WI38 (cell line): Measurements from ENCODE around the gene SZRD1.

ENCODE experiments used
- H3K4me3 ChIP-seq: 2 replicates; pipeline ENCODE4 v1.5.1; 2011; ENCODE audit warnings: low read depth, mild to moderate bottlenecking, control low read depth, low read length
- TF ChIP-seq, protein P1 (sequence below): IDR thresholded peaks from 2 replicates; pipeline ENCODE4 v1.5.1; 2012; ENCODE audit warnings: low read depth, mild to moderate bottlenecking, control low read depth, low read length

Gene SZRD1

DNA sequence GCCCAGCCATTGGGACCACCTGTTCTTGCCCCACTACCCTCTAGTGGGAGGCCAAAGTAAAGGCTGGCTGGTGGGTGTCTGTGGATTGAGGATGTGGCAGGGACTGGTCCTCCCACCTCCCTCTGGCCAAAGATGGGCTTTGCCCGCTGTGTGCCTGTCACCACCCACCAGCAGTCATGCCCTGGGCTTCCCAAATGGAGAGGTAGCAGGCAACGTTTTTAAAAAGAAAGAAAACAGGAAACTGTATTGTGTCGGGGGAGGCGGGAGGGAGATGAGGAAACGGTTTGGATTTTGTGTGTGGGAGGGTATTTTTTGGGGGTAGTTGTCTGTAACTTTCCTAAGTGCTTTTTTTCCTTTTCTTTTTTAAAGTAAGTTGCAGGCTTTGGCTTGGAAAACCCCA is 30.1 kb downstream of the SZRD1 start:
- no peak overlapping the region for H3K4me3 ChIP-seq
- TF ChIP-seq, protein P1, sequence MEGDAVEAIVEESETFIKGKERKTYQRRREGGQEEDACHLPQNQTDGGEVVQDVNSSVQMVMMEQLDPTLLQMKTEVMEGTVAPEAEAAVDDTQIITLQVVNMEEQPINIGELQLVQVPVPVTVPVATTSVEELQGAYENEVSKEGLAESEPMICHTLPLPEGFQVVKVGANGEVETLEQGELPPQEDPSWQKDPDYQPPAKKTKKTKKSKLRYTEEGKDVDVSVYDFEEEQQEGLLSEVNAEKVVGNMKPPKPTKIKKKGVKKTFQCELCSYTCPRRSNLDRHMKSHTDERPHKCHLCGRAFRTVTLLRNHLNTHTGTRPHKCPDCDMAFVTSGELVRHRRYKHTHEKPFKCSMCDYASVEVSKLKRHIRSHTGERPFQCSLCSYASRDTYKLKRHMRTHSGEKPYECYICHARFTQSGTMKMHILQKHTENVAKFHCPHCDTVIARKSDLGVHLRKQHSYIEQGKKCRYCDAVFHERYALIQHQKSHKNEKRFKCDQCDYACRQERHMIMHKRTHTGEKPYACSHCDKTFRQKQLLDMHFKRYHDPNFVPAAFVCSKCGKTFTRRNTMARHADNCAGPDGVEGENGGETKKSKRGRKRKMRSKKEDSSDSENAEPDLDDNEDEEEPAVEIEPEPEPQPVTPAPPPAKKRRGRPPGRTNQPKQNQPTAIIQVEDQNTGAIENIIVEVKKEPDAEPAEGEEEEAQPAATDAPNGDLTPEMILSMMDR = no peak

DNA sequence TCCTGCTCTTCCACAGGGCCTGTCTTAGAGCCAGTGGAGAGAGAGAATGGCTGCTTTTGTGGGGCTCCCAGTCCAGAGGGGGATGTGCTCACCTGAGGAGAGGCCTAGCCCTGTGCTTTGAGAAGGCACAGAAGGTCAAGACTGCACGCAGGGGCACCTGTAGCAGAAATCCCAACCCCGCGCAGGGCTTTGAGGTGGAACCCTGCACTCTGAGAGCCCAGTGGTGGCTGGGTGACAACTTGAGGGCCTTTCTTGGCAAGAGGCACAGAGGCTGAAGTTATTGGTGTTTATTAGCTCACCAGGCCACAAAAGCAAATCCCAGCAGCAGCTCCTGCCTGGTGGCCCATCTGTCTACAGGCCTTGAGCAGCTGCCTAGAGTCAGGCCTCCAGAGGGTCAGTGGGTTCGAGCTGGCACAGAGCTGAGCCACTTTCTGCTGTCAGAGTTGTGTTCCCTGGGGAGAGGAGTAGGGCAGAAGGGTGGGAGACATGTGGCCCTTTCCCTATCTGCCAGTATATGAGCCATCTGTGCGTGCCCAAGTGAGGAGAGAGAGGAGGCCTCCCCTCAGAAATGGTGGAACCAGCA is 31.4 kb downstream of the SZRD1 start:
- H3K4me3 ChIP-seq = no peak overlapping the region
- TF ChIP-seq, protein P1 = no peak

DNA sequence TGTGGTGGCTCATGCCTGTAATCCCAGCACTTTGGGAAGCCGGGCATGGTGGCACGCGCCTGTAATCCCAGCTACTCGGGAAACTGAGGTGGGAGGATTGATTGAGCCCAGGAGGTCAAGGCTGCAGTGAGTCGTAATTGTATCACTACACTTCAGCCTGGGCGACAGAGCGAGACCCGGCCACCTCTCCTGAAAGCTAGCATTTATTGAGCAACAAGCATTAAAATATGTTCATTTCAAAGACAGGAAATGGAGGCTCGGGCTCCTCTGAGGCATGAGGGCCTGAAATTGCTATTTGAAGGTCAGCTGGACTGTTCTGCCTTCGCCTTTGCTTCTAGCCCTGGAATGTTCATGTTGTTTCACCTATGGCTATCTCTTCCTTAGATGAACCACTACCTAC is 35.7 kb downstream of the SZRD1 start:
- H3K4me3 ChIP-seq = no peak overlapping the region
- TF ChIP-seq, protein P1 = no peak

DNA sequence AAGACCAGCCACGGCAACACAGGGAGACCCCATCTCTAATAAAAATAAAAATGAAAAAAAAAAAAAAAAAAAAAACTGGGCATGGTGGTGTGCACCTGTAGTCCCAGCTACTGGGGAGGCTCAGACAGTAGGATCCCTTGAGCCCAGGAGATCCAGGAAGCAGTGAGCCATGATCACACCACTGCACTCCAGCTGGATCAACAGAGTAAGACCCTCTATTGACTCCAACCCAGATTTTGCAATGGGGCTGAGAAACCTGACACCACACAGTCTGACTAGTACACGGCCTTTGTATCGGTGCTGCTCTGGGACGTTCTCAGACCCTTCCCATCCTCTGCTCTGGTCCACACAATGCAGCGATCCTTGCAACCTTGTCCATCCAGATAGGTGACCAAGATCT is 38.4 kb downstream of the SZRD1 start:
- TF ChIP-seq, protein P1 = no peak
- no peak overlapping the region for H3K4me3 ChIP-seq

DNA sequence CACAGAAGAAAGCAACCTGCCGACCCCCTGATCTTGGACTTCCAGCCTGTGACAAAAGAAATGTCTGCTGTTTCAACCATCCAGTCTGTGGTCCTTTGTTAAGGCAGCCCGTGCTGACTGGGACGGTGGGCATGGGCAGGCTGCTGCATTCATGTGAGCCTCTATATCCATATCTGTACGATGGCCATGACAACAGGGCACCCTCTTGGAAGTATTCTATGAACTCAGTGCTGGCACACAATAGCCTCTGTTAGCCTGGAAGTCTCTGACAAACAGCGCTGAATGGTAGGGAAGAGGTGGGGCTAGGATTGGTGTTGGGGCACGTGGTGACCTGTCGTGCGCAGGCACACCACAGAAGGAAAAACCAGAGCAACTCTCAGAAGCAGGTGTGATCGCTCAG is 39.8 kb downstream of the SZRD1 start:
- TF ChIP-seq, protein P1 = no peak
- H3K4me3 ChIP-seq = no peak overlapping the region

DNA sequence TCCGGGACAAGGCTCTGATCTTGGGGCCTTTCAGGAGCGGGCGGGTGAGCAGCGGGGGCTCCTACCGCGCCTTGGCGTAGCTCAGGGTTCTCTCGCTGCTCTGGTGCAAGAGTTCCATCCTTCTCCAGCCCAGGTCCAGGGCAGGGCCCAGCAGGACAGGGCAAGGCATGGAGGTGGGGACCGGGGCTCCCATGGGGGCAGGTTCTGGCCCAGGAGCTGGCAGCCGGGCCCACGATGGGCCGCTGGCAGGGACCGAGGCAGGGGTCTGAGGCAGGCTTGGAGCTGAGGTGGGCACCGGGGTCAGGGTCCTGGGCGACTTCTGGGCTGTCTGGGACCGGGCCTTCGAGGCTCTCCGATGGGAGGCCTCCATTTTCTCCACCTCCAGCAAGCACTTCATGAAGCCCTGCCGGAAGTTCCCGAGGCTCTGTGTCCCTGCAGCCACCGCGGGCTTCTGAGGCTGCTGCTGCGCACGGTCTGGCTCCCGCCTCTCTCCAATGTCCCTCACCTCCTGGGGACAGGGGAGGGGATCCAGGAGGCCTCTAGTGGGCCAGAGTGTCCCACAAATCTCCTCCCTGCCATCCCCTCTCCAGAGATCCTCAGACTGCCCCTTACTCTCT is 42.6 kb downstream of the SZRD1 start:
- TF ChIP-seq, protein P1 = no peak
- H3K4me3 ChIP-seq = no peak overlapping the region

DNA sequence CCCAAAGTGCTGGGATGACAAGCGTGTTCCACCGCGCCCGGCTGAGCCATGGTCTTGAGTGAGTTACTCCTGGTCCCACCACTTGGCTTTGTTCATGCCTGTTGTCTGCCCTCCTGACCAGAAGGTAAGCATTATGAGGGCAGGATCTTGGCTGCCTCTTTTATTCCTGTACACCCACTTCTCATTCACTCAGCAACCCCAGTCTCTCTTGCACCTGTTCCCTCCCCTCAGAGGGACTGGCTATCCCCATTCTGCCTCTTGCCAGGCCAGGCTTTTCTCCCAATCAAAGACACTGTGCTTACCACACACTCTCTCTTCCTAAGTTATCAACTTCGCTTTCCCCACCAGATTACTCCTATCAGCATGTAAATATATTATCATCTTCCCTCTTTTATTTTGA is 43.8 kb downstream of the SZRD1 start:
- TF ChIP-seq, protein P1 = no peak
- H3K4me3 ChIP-seq = no peak overlapping the region
